Stimulated activated CD4-positive, alpha-beta T cell treated with anti-CD3 and anti-CD28 coated beads, Interleukin-4, amount 100 ng/mL, for 48 hours (primary cell): ENCODE data around the gene DLG4.
A peak's percentile ranks its signal among the peaks of the same experiment; 100 is the strongest.
"Not testable (repeated sequence)": the region's sequence is repeated elsewhere in the genome, so short reads cannot be mapped to it uniquely, and the experiment has no call there.

Source experiments
- DNase-seq, 2 donors: peaks; one replicate each; pipeline ENCODE4 v3.0.0-alpha.2; 2020; ENCODE audit warnings: low read depth in 2 of 2

Gene DLG4

DNA sequence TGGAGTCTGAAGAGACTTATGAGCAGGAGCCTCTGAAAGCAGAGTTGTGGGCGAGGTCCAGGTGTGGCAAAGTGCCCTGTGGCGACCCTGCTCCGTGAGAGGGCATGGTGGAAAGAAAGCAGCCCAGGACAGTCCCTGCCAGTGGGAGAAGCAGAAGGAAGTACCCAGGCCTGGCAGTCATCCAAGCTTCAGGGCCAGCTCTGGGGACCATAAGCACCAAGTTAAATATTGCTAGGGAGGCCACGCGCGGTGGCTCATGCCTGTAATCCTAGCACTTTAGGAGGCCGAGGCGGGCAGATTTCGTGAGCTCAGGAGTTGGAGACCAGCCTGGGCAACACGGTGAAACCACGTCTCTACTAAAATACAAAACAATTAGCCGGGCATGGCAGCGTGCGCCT lies 35.5 kb downstream of the DLG4 start:
- no peak for DNase-seq

DNA sequence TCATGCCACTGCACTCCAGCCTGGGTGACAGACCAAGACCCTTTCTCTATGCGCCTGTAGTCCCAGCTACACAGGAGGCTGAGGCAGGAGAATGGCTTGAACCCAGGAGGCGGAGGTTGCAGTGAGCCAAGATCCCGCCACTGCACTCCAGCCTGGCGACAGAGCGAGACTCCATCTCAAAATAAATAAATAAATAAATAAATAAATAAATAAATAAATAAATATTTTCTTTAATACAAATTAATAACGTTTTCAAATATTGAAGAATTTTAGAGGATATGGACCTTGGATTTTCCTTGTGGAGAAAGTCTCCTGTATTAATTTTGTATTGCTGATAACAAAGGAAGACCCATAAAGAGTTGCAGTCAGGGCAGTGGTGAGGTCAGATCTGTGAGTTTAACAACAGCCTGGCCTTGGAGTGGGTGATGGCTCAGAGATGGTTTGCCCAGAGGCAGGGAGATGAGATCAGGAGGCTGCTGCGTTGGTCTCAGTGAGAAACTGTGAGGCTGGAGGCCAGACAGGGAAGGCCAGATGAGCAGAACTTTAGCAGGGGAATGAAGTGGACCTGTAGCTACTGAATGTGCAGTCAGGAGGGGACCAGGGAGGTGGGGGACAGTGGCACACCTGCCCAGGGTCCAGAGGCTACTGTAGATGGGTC lies 36.1 kb downstream of the DLG4 start:
- DNase-seq = no peak

DNA sequence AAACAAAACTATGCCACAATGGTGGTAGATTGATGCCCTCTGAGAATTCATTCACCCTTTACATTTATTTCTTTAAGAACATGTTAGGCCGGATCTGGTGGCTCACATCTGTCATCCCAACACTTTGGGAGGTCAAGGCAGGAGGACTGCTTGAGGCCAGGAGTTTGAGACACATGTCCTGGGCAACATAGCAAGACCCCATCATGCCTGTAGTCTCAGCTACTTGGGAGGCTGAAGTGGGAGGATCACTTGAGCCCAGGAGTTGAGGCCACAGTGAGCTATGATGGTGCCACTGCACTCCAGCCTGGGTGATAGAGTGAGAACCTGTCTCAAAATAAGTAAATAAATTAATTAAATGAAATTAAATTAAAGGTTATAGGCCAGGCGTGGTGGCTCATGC lies 37.5 kb downstream of the DLG4 start:
- not testable (repeated sequence) for DNase-seq

DNA sequence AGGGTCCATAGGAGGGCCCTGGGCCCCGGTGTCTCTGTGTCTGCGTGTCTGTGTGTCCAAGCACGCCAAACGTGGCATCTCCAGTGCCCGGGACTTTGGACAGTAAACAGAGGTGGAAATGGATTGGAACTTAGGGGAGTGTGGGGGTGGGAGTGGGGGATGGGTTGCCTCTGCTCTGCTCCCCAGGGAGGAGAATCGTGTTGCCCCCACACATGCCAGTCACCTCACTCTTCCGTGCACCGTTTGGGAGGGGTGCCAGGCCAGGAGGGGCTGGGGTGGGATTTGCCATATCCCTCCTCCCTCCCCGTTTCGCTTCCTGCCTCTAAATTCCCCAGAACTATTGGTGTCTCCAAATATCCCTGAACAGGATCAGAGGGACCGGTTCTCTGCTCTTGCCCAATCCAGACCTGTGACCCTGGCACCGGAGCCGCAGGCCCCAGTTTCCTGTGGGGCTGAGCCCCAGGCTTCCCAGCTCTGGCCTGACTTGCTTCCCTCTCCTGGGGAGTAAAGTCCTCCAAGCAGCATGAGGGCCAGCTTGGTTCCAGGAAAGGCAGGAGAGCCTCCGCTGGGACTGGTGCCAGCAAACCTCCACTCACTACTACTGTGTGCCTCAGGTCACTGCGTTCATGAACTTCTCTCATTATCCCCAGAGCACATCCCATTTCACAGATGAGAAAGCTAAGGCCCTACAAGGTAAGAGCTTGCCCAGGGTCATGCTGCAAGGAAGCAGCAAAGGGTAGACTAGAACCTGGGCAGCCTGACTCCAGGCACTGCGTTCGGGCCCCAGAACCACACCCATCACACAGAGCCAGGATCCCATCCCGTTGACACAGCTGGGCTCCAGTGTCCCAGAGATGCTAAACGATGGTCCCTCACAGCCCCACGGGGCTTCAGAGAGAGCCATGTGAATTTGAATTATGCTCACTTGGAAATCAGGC lies 40.0 kb downstream of the DLG4 start, which contains the start of gene ASGR1:
Gene ASGR1 (minus strand): TSS at position 54 of the 938 bp plus-strand sequence. CDS start 807 bp downstream, outside the sequence.
- no peak for DNase-seq

DNA sequence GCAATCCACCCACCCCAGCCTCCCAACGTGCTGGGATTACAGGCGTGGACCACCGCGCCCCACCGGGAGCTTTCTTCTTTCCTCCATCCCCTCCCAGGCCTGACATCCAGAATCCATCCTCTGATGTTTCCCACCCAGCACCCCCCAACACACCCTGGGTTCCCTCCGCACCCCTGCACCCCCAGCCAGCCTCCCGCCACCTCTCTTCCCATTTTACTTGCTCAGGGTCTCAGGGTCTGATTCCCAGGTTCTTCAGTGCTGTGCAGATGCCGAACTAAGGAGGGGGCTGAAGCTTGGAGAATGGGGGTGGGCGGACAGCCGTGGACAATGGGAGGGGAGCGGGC lies 40.7 kb downstream of the DLG4 start:
- no peak for DNase-seq

DNA sequence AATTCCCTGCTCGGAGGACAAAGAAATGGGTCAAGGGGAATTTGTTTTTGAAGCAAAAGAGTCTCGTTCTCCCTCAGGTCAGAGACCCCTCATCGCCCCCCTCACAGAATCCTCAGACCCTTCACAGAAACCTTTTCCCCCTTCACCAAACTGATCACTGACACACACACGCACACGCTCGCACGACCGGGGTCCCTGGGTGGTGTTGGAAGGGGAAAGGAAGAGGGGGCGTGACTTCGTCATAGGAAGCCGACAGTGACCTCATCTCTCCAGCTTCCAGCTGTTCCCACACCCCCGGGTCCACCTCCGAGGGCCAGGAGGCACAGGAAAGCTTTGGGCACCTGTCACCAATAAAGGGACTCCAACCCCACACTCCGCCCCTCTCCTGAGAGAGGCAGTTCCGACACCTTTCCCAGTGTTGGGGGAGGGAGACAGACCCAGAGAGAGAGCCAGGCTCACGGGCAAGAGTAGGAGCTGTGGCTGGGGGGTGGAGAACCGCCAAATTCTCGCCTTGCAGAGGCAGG lies 41.6 kb downstream of the DLG4 start:
- no peak for DNase-seq

DNA sequence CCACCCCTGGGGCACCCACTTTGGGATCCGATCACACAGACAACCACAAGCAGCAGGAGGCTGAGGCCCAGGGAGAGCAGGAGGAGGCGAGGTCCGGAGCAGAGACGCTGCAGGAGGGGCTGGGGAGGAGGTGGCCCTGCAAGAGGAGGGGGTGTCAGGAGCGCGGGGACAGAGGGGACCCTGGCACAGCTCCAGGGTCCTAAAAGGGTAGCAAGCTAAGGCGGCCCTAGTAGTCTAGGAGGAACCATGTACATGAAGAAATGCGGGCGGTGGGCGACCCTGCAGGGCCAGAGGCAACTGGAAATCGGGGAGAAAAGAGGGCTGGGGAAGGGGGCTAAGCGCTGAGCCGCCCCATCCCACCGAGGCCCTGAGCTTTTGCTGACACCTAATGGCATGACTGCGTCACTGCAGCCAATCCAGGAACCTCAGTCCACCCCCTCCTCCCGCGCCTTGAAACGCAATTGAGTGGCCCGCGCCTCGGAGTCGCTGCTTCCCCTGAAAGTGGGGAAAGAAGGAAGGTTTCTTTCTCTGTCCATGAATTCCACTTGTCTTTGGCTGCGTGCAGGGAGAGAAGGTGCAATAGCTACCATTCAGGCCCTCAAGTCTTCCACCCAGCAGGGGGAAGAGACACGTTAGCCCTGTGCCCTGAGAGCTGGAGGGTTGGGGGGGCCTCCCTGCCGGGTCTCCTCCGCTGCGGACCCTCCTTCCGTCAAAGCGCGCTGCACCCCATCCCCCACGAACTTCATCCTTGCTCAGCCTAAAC lies 42.3 kb downstream of the DLG4 start:
- peak; percentile 46 to 57 for DNase-seq

DNA sequence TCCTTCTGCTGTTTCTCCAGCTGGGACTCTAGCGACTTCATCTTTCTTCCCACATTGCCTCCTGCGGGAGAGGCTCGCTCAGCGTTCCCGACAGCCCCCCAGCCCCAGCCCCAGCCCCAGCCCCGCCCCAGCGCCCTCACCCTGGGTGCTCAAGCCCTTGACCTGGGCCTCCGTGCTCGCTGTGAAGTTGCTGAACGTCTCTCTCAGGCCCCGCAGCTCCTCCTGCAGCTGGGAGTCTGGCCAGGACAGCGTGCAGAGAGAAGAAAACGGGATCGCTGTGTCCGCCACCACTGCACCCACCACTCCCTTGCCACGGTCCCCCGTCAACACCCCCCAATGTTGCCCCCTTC lies 42.8 kb downstream of the DLG4 start:
- DNase-seq = no peak

DNA sequence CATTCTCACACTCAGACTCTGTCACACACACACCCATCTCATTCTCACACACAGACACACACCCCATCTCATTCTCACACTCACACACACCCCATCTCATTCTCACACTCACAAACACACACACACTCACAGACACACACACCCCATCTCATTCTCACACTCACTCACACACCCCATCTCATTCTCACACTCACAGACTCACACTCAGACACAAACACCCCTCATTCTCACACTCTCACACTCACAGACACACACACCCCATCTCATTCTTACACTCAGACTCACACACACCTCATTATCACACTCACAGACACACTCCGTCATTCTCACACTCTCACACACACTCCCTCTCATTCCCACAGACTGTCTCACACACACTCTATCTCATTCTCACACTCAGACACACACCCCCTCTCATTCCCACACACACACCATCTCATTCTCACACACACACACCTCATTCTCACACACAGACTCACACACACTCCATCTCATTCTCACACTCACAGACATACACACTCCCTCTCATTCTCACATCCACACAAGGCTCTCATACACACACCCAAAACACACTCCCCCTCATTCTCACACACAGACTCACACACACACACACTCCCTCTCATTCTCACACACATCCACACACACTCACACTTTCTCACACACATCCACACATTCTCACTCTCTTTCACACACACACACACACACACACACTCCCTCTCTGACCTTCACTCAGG lies 43.4 kb downstream of the DLG4 start:
- DNase-seq = no peak

DNA sequence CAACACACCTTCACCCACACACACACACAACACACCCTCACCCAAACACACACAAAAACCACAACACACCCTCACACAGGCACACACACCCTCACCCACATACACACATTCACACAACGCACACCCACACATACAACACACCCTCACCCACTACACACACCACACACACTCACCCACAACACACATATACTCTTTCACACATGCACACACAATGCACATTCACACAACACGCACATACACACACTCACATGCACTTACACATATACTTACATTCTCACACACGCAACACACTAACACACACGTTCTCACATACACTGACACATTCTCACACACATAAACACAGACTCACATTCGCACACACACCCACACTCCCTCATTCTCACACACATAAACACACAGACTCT lies 44.3 kb downstream of the DLG4 start:
- no peak for DNase-seq

DNA sequence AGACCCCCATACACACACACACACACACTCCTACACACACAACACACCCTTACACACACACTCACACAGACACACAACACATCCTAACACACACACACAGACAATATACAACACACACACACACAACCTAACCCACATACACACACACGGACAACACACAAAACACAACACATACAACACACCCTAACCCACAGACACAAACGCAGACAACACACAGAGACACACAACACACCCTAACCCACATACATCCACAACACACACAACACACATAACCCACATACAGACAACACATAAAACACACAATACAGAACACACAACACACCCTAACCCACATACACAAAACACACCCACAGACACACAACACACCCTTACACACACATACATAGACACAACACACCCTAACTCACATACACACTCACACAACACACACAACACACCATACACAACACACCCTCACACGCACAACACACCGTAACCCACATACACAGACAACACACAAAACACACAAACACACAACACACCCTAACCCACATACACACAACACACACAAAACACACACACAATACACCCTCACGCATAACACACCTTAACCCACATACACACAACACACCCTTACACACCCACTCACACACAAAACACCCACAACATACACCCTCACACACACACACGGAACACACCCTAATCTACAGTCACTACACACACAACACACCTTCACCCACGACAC lies 44.9 kb downstream of the DLG4 start:
- DNase-seq = no peak

DNA sequence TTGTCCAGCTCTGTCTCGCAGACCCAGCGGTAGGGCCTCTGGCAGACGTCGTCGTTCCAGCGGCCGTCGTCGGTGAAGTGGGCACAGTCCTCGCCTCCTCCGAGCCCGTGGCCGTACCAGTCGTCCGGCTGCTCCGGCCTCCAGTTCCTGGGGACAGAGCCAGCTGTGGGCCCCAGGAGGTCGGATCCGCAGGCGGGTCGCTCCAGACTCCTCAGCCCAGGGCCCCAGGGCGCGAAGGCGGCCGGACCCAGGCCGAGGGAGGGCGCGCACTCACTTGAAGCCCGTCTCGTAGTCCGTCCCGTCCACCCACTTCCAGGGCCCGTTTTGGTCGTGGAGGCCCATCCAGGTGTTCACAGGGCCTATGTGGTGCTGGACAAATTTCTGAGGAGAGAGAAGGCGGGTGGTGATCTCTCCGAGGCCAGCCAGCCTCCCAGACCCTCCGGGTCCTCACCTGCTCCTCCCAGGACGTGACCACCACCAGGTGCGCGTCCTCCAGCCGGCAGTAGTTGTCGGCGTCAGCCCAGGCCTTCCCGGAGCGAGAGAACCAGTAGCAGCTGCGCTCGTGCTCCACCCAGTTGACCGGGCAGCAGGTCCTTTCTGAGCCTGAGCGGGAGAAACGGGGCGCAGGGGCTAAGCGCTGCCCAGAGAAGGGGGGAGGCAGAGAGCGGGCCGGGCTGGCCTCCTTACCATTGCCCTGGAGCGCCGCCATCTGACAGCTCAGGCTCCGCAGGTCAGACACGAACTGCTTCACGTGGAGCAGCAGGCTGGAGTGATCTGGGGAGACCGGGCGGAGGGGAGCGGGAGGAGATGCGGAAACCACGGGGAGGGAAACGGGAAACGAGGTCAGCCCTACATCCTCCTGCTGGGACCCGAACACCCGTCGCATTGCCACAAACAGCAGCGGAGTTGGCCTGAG lies 45.7 kb downstream of the DLG4 start:
- DNase-seq = peak; percentile 30 to 37

DNA sequence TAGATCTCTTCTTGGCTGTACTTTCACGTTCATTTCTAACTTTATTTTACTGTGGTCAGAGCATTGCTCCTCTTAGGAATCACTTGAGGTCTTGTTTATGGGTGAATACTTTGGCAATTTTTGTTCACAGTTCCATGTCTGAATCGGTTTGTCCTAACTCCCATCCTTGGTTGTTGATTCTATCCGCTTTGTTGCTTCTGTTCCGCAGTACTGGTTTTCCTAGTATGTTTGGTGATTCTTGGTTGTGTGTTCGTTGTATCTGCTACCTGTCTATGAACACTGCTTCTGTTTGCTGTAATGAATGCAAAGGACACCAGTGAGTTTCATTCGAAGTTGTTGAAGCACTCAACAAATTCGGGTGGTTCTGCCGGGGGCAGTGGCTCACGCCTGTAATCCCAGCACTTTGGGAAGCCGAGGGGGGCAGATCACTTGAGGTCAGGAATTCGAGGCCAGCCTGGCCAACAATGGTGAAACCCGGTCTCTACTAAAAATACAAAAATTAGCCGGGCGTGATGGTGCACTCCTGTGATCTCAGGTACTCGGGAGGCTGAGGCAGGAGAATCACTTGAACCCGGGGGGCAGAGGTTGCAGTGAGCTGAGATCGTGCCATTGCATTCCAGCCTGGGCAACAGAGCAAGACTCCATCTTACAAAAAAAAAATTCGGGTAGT lies 47.0 kb downstream of the DLG4 start:
- DNase-seq = not testable (repeated sequence)

DNA sequence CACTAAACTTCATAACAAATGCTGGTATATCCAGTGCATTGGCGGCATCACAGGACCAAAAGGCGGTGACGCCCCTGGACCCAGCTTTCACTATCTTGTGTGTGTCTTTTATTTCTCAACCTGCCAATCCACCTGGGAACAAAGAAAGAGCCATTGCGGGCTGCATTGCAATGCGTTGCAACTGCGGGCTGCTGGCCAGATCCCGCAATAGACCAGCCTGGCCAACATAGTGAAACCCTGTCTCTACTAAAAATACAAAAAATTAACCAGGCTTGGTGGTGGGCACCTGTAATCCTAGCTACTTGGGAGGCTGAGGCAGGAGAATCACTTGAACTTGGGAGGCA lies 50.1 kb downstream of the DLG4 start:
- DNase-seq = not testable (repeated sequence)

DNA sequence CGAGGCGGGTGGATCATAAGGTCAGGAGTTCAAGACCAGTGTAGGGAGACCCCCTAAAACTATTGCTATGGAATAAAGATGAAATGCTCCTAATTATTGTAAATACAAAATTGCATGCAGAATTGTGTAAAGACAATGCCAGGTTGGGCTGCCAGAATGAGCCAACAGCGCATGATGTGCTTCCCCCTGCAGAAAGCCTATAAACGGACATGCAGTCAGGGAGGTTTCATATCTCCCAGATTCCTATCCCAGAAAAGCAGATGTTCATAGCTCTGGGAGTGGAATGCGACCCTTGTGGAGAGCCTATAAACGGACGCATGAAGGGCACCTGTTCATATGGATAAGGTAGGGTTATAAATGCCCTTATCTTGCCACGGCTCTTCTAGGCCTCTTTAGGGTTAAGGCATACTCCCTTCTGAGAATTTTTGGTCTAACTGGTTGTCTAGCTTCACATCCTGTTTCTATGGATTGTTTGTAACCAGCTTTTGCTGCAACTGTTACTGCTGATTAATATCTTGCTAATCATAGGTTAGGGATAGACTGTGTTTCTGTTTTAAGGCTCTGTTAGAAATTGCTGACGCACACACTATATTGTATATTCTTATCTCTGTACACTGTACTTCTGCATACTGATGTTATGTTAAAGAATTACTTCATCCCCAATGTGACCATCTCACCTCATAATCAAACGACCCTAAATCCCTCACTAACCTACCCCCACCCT lies 50.6 kb downstream of the DLG4 start:
- DNase-seq = not testable (repeated sequence)

DNA sequence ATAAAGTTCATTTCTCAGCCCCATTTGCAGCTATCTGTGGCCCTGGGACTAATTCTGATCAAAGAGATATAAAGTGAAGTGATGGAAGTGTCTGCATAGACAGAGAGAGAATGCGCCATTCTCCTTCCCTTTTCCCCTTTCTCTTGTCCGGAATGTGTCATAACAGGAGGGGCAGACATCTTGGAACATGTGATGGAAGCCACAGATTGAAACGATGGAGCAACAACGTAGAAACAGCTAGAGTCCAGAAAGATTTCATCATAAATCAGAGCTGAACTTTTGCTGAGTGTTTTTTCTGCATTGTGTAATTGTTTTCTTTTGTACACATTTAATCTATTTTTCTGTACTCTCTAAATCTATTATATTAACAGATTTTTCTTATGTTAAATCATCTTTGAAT lies 51.8 kb downstream of the DLG4 start:
- no peak for DNase-seq

DNA sequence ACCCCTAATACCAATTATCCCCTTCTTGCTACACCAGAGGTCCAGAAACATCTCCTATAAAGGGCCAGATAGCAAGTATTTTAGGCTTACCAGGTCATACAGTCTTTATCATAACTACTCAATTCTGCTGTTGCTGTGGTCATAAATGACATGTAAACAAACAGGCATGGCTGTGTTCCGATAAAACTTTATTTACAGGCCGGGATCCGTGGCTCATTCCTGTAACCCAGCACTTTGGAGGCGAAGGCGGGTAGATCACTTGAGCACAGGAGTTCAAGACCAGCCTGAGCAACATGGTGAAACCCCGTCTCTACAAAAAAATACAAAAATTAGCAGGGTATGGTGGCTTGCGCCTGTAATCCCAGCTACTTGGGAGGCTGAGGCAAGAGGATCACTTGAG lies 52.8 kb downstream of the DLG4 start:
- DNase-seq = no peak

DNA sequence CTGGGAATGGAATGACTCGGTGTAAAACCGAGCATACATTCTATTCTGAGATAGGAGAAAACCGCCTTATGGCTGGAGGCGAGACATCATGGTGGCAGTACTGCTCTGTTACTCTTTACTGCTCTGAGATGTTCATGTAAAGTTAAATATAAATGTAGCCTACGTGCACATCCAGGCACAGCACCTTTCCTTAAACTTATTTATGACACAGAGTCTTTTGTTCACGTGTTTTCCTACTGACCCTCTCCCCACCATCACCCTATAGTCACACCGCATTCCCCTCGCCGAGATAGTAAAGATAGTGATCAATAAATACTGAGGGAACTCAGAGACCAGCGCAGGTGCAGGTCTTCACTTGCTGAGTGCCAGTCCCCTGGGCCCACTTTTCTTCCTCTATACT lies 60.1 kb downstream of the DLG4 start:
- DNase-seq = not testable (repeated sequence)

DNA sequence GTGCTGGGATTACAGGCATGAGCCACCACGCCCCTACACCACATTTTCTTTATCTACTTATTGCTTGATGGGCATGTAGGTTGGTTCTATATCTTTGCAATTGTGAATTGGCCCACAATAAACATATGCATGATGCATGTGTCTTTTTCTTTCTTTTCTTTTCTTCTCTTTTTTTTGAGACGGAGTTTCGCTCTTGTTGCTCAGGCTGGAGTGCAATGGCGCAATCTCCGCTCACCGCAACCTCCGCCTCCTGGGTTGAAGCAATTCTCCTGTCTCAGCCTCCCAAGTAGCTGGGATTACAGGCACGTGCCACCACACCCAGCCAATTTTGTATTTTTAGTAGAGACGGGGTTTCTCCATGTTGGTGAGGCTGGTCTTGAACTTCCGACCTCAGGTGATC lies 61.2 kb downstream of the DLG4 start:
- not testable (repeated sequence) for DNase-seq
